Fibroblast of villous mesenchyme (primary cell): ENCODE results near the gene TCF7L1. TPM values are rescaled to one million over a fixed set of nuclear protein-coding genes. Genes with fewer than 3 reads are reported as not detected.

ENCODE experiments used
- DNase-seq: peaks from one replicate; pipeline ENCODE4 v3.0.0-alpha.2; 2010; ENCODE audit warnings: low read depth
- H3K4me3 ChIP-seq: 2 replicates; pipeline ENCODE4 v1.5.1; 2011; ENCODE audit warnings: low read depth, mild to moderate bottlenecking, low read length
- total RNA-seq: library from RNA; depleted of rRNA; stranded (reverse); fragments of >200 nt; gene quantifications from 2 replicates; pipeline ENCODE4 v1.2.3, GENCODE V29; 2012
- TF ChIP-seq, protein P1 (sequence below): IDR thresholded peaks from 2 replicates; pipeline ENCODE4 v1.5.1; 2012; ENCODE audit warnings: low read depth, mild to moderate bottlenecking, low read length; ENCODE audit not compliant: insufficient read depth

The TCF7L1 gene
- total RNA-seq, 1 donor: 4.3 TPM

DNA sequence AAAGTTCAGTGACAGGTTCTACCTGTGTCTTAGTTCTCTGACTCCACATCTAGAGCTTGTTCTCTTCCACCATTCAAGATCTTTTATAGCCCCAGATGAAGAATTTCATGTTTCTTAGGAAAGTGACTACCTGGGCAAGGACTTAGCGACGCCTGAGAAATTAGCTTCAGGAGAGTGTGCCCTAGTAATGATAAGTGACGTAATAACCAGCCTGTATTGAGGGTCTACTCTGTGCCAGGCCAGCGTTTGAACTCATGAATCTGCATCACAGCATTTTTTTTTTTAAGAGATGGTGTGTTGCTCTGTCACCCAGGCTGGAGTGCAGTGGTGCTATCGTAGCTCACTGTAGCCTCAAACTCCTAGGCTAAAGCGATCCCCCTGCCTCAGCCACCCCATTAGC lies 51.8 kb downstream of the TCF7L1 start:
- TF ChIP-seq, protein P1, sequence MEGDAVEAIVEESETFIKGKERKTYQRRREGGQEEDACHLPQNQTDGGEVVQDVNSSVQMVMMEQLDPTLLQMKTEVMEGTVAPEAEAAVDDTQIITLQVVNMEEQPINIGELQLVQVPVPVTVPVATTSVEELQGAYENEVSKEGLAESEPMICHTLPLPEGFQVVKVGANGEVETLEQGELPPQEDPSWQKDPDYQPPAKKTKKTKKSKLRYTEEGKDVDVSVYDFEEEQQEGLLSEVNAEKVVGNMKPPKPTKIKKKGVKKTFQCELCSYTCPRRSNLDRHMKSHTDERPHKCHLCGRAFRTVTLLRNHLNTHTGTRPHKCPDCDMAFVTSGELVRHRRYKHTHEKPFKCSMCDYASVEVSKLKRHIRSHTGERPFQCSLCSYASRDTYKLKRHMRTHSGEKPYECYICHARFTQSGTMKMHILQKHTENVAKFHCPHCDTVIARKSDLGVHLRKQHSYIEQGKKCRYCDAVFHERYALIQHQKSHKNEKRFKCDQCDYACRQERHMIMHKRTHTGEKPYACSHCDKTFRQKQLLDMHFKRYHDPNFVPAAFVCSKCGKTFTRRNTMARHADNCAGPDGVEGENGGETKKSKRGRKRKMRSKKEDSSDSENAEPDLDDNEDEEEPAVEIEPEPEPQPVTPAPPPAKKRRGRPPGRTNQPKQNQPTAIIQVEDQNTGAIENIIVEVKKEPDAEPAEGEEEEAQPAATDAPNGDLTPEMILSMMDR: no peak
- DNase-seq: no peak
- no peak overlapping the region for H3K4me3 ChIP-seq

DNA sequence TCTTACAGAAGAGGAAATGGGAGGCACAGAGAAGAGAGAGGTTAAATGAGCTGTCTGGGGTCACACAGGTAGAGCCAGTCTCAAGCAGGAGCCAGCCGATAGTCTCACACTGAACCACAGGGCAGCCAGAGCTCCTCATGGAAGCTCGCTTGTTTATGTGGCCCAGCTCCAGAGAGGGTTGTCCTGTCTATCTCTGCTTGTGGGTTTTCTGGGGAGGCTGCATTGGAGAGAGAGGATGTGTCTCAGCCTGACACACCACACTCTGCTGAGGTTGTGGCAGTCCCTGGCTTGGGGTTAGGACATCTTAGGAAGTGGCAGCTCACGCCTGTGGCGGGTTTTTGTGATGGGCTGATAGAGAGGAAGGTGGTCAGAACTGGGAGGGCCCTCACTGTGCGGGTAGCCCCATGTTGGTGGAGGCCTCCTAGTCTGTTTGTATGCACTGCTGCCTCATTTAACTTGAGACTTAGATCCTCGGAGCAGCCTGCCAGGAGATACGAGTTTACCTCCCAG lies 52.3 kb downstream of the TCF7L1 start:
- TF ChIP-seq, protein P1: no peak
- no peak for DNase-seq
- H3K4me3 ChIP-seq: no peak overlapping the region

DNA sequence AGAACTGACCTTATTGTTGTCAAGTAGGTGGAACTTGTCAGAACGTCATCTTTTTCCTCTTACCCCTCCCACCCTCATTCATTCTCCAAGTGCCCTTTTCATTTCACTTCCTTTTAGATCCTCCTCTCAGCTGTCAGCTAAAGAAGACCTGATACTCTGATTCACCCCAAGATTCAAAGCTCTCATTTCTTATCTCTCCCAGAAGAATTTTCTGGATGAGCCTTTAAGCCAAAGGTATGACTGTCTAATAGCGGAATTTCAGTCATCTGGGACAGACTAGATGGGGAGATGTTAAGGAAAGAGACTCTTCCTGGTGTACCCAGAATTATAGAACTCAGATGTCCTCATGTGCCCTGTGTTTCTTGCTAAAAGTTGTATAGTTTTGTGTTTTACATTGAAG lies 53.9 kb downstream of the TCF7L1 start:
- TF ChIP-seq, protein P1: no peak
- H3K4me3 ChIP-seq: no peak overlapping the region
- DNase-seq: no peak

DNA sequence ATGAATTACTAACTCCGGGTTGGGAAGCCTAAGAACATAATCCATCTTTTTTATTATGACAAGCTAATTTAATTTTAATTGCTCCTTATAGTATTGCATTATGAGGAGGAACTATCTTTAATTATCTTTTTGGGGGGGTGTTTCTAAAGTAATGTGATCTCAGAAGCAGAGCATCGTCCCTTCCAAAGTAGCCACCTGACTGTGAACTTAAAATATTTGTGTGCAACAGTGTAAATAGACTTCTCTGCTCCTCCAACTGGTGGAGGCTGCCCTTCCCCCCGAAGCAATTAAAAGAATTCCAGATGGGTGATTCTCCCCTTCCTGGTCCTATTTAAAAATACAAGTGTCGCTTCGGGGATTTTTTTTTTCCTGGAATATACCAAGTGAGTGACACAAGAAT lies 55.7 kb downstream of the TCF7L1 start:
- H3K4me3 ChIP-seq: no peak overlapping the region
- TF ChIP-seq, protein P1: no peak
- peak; percentile 77 for DNase-seq

DNA sequence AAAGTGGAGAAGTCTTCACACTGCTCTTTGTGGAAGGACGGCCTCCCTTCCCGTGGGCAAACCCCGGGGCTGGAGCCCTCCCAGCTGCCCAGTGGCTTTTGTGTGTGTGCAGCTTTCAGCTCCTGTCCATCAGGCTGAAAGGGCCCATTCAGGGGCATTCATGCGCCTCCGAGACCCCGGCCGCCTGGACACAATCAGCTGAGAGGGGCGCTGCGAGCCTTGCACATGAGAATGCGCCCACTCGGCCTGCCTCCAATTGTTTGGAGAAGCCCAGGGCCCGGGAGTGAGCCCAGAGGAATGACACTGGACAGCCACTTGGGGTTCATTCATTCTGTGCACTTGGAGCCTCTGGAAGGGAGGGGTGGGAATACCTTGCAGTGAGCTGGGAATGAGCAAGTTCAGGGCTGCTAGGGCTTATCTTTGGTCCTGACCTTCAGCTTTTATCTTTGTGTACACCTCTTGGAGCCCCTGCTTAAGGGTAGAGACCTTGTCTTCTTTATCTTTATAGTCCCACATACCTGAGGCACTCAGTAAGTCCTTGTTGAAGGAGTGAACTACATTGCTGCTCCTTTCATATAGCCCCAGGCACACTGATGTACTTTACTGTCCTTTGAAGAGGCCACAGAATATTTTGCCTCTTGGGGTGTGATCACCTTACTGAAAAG lies 56.5 kb downstream of the TCF7L1 start:
- TF ChIP-seq, protein P1: no peak
- H3K4me3 ChIP-seq: no peak overlapping the region
- DNase-seq: no peak

DNA sequence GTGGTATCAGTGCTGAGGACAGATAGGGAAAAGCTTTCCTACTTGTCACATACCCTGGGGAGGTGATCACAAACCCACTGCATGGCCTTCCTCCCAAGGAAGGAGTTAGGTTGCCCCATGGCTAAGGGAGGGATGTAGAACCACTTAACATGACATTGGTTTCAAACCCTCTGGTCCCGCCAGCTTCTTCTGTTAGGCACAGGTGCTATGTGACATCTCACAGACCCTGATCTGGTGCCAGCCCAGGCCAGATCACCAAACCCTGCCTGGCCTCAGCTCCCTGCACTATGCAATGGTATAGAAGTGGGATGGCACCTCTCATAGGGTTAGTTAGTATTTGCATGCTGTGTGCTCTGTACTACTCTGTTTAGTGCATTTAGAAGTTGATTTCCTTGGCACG lies 58.0 kb downstream of the TCF7L1 start:
- TF ChIP-seq, protein P1: no peak
- H3K4me3 ChIP-seq: no peak overlapping the region
- DNase-seq: no peak
